T-helper 2 cell treated with Interferon-gamma antibody and Interleukin-4, amounts not matched to agents 100 ng/mL and 5 ng/mL, for 36 hours (primary cell): ENCODE data around the gene MTFP1. TPM values are rescaled to one million over a fixed set of nuclear protein-coding genes. Genes with fewer than 3 reads are reported as not detected.

Experiments used
- intact Hi-C: fragments of 100-400 bp; cut with micrococcal nuclease; formaldehyde crosslinking; loops from one replicate; pipeline ENCODE4 v1.15.1; 2023
- total RNA-seq: library from RNA; stranded (reverse); gene quantifications from 2 replicates; pipeline ENCODE4 v1.2.3, GENCODE V29; 2022

MTFP1 gene, protein sequence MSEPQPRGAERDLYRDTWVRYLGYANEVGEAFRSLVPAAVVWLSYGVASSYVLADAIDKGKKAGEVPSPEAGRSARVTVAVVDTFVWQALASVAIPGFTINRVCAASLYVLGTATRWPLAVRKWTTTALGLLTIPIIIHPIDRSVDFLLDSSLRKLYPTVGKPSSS
- total RNA-seq, result 50.5 and 51.2 TPM in 2 replicates

GRCh38 chr22:30425616-30426387 is at the start of gene MTFP1:
Gene MTFP1 (plus strand): TSS chr22:30425768. CDS start chr22:30425880, 112 bp downstream.
- intact Hi-C loops, result loop anchor here (1.0 to 10.0 kb wide), 6 partner anchors 9 to 661 kb away; partner anchors contain the start of genes CCDC157, SF3A1, TBC1D10A and UQCR10

DNA sequence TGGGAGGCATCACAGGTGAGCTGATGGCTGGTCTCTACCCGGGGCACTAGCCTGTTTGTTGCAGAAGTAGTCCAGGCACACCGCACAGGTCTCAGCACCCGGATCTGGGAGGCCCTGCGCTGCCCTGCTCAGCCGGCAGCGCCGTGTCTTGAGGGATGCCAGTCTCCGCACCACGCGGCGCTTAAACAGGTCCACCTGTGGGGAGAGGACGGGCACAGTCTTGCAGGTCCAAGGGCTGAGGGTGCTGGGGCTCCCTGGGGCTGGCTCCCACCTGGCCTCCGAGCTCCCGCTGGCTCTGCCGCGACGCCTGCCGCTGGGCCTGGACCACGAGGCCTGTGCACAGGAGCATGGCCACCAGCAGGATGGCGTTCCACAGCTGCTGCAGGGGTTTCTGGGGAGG is 45.6 kb upstream of the MTFP1 start:
- intact Hi-C loops, result no loop called here

DNA sequence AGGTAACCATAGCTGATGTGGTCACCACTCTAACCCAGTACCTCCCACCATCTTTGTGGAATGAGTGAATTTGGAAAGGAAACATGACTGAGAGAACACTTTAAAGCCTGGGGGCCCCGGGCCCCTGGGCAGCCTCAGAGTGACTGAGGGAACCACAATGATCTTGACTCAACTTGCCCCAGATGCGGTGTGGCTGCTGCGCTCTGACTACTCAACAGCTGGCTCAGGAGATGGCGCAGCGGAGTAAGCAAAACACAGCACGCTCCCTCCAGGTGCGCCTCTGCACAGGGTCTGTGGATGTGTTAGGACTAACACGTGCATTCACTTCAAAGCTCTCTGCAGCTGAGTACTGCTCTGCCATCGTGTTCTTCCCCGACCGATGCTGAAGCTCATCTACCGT is 44.3 kb upstream of the MTFP1 start:
- intact Hi-C loops, result no loop called here

DNA sequence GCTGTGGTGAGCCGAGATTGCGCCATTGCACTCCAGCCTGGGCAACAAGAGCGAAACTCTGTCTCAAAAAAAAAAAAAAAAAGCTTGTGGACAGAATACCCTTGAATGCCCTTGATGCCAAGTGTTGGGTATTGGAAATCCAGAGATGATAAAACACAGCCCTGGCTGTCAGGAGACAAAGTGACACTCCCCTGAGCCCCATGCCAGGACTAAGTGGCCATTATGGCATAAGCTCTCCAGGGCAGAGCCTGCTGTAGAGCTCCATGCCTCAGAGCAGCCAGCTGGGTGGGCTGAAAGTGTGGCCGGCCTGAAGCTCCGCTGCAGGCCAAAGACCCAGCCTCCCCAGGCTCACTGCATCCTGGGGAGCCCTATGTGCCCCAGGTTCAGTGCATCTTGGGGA is 43.2 kb upstream of the MTFP1 start:
- intact Hi-C loops, result no loop called here

GRCh38 chr22:30383061-30383460 is 42.5 kb upstream of the MTFP1 start:
- intact Hi-C loops, result no loop called here

DNA sequence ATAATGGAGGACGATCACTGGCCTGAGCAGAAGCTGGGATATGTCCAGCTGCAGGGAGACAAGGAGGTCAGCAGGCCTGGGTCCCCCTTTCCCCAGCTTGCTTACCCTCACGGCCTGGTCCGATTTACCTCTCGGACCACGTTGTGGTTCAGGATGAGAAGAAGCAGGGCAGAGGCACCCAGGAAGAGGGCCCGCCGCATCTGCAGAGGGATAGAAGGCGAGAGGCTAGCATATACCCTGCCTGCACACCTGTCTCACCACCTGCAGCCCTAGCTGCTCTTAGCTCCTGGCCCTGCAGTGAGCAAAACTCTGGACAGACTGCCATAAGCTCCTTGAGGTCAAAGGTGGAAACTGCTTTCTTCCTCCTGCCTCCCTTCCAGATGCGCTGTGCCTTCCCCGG is 39.6 kb upstream of the MTFP1 start:
- intact Hi-C loops, result loop anchor here (2.0 to 5.0 kb wide), 3 partner anchors 29 to 119 kb away; partner anchors contain the start of genes CCDC157, OSM, SF3A1 and TBC1D10A

- intact Hi-C loops, result loop anchor here (2.0 to 5.0 kb wide), 3 partner anchors 30 to 120 kb away; partner anchors contain the start of genes CCDC157, OSM, SF3A1 and TBC1D10A
Measured at GRCh38 chr22:30386608-30386959, 39.0 kb upstream of the MTFP1 start.

GRCh38 chr22:30386960-30387827 is 38.4 kb upstream of the MTFP1 start, which contains the start of gene RNF215:
Gene RNF215 (minus strand): TSS chr22:30387411. CDS start chr22:30387313, 98 bp downstream.
- intact Hi-C loops, result loop anchor here (1.0 to 5.0 kb wide), 4 partner anchors 30 to 120 kb away; partner anchors contain the start of genes CCDC157, OSM, SF3A1 and TBC1D10A

DNA sequence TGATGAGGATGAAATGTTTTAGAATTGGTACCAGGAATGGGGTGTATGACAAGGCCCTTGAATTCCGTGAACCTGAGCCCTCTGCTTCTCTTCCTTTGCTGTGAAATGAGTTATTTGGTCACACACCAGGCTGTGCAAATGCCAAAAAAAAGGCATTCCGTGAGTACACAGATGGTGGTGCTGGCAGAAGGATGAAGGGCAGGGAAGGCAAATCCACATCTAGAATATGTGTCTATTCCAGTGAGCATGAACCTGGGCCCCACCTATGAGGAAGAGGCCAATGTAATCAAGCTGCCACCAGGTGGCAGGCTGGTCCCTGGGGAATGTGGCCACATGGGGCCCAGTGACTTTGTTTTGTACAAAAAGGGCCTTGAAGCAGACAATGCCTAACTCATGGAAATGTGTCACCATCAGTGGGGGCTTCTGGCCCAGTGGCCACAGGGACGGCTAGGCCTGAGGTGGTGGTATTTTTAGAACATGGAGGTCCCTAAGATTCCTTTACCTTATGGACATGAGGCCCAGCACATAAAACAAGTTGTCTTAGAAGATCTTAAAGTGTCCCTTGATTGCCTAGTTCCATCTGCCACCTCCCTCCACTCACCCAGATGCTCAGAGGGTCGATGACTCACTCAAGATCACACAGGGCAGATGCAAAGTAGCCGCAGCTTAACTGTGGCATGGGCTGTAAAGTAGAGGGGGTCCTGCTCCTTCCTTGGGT is 34.4 kb upstream of the MTFP1 start:
- intact Hi-C loops, result loop anchor here (1.0 kb wide), 2 partner anchors 35 to 94 kb away; no protein-coding TSS in a partner anchor

DNA sequence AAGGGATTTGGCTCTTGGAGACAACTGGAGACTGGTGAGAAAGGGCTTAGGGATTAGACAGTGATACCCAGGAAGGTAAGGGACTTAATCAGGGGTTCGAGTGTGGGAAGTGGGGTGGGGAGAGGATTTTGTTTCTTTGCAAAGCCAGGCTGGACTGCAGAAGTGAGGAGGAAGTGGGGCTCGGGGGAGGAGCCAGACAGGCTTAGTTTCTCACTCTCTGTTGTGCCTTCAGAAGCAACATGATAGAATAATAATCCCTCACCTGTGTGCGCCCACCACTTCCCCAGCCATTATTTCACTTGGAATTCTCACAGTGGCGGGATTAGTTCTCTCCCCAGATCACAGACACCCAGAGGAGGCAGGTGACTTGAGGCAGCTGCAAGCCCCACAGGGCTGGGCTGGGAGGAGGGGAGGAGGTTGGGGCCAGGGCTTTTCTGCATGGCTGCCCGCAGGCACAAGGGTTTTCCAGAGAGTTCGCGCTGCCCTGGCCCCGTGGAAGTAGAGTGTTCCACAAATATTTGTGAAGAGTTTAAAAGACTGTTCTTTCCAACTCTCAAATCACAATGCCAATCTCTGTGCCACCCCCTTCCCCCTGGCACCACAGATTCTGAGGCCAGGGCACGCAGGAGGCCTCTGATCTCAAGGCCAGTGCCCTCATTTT is 32.8 kb upstream of the MTFP1 start:
- intact Hi-C loops, result no loop called here

GRCh38 chr22:30393322-30393680 is 32.3 kb upstream of the MTFP1 start:
- intact Hi-C loops, result no loop called here

- intact Hi-C loops, result no loop called here
Measured at GRCh38 chr22:30393885-30394284, 31.7 kb upstream of the MTFP1 start.

GRCh38 chr22:30396871-30397655 is 28.5 kb upstream of the MTFP1 start, which contains the start of gene SEC14L2:
Gene SEC14L2 (plus strand): TSS chr22:30397018. CDS start chr22:30397117, 99 bp downstream.
- intact Hi-C loops, result loop anchor here (1.0 kb wide), 1 partner anchor 27 kb away; no protein-coding TSS in a partner anchor

DNA sequence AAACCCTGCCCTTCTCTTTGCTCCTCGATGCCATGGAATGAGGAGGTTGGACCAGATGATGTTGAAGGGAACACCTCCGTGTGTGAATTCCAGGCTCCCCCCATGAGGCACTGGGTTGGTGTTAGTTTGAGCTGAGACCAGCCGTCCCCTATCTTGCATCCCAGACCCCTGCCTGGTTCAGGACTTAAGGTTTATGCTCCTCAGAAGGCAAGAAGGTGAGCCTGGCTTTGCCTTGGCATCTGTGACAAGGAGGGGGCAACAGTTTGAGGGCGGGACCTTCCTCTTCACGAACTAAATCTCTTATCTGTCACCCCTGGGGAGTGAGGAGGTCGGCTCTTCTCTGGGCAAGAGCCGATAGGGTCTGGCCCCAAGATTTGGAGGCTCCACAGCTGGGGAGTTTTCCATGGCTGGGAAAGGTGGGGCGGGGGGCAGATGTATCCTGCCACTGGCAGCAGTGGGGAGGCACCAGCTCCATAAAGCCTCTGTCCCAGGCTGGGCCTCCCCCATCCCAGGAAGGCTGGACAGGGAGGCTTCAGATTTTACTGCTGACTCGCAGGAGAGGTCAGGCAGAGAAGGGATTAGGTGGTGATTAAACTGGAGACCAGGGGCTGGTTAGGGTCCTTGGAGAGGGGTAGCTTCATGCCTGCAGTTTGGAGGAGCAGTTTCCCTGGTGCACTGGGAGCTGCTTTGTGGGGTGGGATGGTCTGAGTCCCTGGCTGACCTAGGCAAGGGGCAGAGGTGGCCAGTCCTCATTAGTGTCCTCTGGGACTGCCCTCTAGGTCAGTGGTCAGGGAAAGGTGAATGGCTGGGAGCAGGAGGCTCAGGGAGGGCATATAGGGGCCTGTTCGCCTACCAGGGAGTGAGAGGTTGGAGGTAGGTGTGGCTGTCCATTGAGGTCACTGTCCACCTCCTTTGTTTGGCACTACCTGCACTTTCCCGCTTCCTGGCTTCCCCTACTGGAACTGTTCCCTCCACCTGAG is 27.6 kb upstream of the MTFP1 start:
- intact Hi-C loops, result loop anchor here (1.0 kb wide), 1 partner anchor 26 kb away; no protein-coding TSS in a partner anchor

DNA sequence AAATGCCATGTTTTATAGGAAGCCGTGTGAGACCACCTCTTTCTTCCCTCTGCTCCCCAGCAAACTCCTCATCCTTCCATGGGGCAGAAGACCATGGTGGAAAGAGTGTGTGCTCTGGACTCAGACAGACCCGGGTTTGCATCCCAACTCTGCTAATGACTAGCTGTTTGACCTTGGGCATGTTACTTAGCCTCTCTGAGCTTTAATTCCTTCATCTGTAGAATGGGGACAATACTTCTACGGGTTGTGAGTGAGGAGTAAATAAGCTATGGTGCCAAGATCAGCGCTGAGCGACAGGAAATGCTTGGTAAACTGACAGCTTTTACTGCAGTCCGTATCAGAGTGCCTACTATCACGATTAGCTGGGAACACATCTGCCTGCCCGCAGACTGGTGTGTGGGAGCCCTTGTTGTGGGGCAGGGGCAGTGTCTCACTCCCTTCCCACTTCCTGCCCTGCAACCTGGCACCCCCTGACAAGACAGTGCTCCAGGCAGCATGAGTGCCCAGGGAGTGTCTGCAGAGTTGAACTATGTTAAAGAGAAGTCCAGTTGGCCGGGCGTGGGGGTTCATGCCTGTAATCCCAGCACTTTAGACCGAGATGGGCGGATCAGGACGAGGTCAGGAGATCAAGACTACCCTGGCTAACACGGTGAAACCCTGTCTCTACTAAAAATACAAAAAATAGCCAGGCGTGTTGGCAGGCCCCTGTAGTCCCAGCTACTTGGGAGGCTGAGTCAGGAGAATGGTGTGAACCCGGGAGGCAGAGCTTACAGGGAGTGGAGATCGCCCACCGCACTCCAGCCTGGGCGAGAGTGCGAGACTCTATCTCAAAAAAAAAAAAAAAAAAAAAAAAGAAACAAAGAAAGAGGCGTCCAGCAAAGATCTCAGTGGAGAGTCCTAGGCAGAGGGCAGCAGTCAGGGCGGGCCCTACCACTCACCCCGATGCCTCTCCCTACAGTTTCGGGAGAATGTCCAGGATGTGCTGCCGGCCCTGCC is 26.6 kb upstream of the MTFP1 start:
- intact Hi-C loops, result no loop called here

GRCh38 chr22:30399718-30400117 is 25.9 kb upstream of the MTFP1 start:
- intact Hi-C loops, result no loop called here

GRCh38 chr22:30400159-30400558 is 25.4 kb upstream of the MTFP1 start:
- intact Hi-C loops, result no loop called here
